ENCODE measurements around the gene ADGRL3.
"Not testable (repeated sequence)": the region's sequence is repeated elsewhere in the genome, so short reads cannot be mapped to it uniquely, and the experiment has no call there.

ADGRL3 gene

DNA sequence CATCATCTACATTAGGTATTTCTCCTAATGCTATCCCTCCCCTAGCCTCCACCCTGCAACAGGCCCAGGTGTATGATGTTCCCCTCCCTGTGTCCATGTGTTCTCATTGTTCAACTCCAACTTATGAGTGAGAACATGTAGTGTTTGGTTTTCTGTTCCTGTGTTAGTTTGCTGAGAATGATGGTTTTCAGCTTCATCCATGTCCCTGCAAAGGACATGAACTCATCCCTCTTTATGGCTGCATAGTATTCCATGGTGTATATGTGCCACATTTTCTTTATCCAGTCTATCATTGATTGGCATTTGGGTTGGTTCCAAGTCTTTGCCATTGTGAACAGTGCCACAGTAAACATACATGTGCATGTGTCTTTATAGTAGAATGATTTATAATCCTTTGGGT, 7.0 kb downstream of the ADGRL3 start:
- not testable (repeated sequence) for DNase-seq

- DNase-seq: no peak
These were observed 10.2 kb downstream of the ADGRL3 start for GRCh38 chr4:61210186-61210939.

DNA sequence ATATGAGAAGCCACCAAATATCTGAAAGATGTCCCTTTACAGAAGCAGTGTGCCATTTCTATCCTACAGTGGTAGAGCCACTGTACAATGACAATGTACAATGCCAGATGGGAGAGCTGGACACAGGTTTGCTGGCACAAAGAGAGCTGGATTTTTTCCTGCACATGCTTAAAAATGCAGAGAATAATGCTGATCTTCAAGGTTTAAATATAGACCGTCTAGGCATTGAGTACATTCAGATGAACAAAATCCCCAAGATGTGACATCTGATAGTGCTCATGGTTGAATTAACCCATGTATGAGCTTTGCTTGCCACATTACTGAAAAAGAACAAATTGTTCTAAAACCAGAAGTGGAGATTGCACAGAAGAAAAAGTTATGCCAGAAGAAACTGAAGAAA, 11.7 kb downstream of the ADGRL3 start:
- no peak for DNase-seq

DNA sequence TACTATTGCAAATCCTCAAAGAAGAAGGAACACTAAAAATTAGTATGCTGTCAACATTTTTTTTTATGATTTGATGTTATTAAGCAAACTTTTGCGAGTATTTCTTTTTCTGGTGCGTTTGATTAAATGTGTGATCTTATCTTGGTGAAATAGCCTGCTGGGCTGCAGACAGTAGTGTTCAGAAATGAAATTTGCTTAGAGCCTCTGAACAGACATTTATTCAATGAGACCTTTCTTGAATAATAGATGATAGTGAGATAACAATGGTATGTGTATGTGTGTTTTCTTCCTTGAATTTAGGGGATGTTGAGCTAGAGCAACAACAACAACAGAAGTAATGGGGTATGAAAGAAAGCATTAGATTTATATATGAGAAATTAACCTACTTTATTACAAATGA, 12.7 kb downstream of the ADGRL3 start:
- no peak for DNase-seq

GRCh38 chr4:61214680-61215079, 14.6 kb downstream of the ADGRL3 start:
- DNase-seq: no peak

- no peak for DNase-seq
These were observed 17.1 kb downstream of the ADGRL3 start for GRCh38 chr4:61217222-61217621.

- DNase-seq: no peak
These were observed 20.4 kb downstream of the ADGRL3 start for GRCh38 chr4:61220556-61220955.

GRCh38 chr4:61223385-61223784, 23.3 kb downstream of the ADGRL3 start:
- no peak for DNase-seq

- no peak for DNase-seq
These were observed 24.4 kb downstream of the ADGRL3 start for GRCh38 chr4:61224573-61224972.

- DNase-seq: no peak
These were observed 25.5 kb downstream of the ADGRL3 start for GRCh38 chr4:61225656-61226055.

GRCh38 chr4:61231421-61231820, 31.3 kb downstream of the ADGRL3 start:
- no peak for DNase-seq

DNA sequence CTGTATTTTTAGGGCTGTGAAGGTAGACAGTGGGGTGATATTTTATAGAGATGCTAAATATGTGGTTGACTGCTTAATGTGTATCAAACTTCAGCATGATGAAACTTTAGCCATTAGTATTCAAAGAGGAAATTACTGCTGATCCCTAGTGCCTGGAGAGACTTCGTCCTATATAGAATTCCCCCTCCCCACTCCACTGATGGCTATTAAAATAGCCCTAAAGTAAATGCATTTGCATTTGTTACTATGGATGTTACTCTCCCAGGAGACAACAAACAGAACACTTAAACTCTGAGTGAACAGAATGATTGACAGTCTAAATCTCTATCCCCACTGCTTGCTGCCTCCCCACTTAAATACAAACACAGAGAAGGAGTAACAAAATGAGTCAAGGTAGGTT, 39.1 kb downstream of the ADGRL3 start:
- DNase-seq: no peak

DNA sequence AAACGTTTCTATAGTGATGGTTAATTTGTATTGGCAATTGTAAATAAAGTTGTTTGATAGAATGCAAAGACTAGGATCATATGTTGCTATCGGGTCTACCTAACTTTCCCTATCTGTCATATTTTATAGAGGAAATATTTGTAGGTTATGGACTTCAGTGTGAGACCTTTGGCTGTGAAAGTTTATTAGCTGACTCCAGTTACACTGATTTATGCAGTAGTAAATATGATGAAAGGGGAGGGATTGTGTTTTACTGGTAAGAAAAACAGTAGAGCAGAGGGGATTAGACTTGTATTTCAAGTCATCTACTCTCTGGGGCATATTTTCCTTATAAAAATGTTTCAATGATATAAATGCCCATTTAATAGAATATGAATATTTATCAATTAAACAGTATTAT, 43.8 kb downstream of the ADGRL3 start:
- DNase-seq: no peak

GRCh38 chr4:61245069-61245714, 45.1 kb downstream of the ADGRL3 start:
- no peak for DNase-seq

- no peak for DNase-seq
These were observed 45.9 kb downstream of the ADGRL3 start for GRCh38 chr4:61246034-61246433.

GRCh38 chr4:61248705-61249104, 48.6 kb downstream of the ADGRL3 start:
- DNase-seq: no peak

DNA sequence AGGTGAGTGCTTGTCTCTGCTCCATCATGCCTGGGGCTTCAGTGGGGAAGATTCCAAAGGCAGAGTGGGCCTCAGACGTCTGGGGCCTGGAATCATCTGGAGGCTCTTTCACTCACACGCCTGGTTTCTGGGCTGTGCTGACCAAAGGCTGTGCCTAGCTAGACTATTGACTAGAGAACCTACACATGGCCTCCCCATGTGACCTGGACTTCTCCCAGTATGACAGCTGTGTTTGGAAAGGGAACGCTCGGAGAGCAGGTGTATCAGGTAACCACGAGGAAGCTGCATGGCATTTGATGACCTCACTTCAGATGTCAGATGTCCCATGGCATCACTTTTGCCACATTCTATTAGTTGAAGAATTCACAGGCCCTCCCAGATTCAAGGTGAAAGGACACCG, 51.0 kb downstream of the ADGRL3 start:
- DNase-seq: no peak

DNA sequence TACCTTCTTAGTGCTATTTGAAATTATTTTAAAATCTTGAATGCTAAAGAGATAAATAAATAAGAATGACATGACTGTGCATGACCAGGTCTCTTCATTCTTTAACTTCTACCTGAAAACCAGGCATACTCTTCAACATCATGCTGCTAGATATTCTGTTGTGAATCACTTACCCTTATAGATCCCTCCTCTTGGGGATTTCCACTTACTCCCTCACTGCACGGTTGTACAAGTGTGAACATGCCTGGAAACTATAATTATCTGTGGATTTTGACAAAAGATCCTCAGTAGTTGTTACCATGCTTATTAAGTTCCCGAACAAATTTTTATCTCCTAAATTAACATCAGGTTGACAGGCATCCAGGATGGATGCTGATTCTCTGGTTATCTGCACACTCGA, 54.3 kb downstream of the ADGRL3 start:
- no peak for DNase-seq

DNA sequence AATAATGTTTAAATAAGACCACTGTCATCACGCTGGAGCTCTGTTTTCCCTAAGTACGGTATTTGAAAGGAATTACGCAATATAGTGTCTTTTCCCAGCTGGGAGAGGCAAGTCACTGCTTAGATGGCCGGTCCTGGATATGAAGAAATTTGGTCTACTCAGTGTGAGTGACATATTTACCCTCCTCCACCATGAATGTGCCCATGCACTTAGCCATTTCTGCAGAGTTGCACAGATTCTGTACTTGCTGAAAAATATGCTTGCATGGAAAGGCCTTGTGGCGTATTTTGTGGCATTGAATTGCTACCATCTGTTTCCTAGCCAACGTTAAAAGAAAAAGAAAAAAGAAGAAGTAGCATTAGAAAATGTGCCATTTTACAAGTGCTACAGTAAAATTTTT, 73.1 kb downstream of the ADGRL3 start:
- DNase-seq: no peak

DNA sequence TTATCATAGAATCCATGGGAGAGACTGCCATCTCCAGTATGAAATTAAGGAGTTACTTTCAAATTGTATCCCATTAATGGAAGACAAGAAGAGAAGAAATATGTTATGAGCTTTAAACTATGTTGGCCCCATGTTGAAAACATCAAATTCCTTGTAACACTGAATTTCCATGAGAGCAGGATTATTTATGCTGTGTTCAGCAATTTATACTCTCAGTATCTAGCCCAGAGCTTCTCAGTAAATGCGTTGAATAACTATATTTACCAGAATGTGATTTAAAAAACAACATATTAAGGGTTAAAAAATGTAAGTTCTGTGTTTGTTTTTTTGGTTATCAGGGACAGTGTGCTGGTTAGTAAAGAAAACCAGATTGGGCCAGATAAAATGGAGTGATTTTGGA, 74.2 kb downstream of the ADGRL3 start:
- no peak for DNase-seq

GRCh38 chr4:61275241-61275640, 75.1 kb downstream of the ADGRL3 start:
- no peak for DNase-seq

- DNase-seq: no peak
These were observed 75.9 kb downstream of the ADGRL3 start for GRCh38 chr4:61276029-61276428.

DNA sequence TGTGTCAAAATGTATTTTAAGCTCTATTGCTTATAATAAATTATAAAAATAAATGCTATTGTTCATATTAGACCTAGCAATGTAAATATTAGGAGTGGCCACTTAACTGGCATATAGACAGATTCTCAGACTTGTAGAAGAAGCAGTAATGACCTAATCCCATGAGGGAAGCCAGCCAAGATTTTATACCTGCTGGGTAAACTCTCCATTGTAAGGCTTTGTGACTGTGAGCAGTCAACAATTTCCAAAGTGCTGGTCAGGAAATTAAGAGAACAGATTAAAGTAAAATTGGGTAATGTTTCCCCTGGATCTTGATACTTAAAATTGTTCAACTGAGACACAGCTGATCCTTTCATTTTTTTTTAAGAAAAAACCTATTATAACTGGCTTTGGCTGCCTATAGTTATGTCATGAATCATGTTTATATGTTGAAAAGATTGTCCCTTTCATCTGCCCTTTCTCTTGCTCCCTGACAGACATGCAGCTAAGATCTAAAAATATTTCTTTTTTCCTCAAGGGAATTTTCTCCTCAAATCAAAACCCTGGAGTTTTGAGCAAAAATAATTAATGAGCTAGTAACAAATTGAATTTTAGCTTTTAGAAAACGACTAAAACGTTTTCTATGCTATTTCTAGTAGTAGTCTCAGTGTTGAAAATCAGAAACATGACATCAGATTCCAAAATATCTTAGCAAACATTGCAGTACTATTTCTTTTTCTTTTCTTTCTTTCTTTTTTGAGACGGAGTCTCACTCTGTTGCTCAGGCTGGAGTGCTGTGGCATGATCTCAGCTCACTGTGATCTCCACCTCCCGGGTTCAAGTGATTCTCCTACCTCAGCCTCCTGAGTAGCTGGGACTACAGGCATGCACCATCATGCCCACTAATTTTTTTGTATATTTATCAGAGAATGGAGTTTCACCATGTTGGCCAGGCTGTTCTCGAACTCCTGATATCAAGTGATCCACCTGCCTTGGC, 77.9 kb downstream of the ADGRL3 start:
- DNase-seq: no peak

DNA sequence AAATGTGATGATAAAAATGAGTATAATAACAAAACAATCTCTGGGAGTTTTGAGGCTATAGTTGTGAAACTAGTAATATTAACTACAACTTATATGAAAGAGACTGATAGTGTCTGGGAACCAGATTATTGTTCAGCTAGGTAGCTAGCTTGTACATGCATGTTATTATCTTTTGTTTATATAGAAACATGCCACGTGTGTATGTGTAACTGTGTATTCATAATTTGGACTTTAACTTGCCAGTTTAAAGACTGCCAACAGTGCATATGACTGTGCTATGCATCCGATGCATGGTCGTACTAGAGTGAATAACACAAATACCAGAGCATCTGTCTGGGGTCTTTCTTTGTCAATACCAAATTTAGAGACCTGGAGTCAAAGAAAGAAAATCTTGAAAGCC, 92.2 kb downstream of the ADGRL3 start:
- no peak for DNase-seq

All from activated effector memory CD4-positive, alpha-beta T cell treated with anti-CD3 and anti-CD28 coated beads, Interleukin-2, amount 50 U/mL, for 16 hours (primary cell).